GM06990 (cell line): ENCODE results near the gene RBM33.

Experiments used
- DNase-seq: peaks from one replicate; pipeline ENCODE4 v3.0.0-alpha.2; 2011; ENCODE audit not compliant: insufficient read length; ENCODE audit errors: extremely low read depth
- H3K27me3 ChIP-seq: replicated peaks from 2 replicates; pipeline ENCODE4 v1.6.0; 2011; ENCODE audit warnings: low read length; ENCODE audit not compliant: control insufficient read depth, insufficient read depth
- H3K36me3 ChIP-seq: 2 replicates; pipeline ENCODE4 v1.5.1; 2011; ENCODE audit warnings: low read length; ENCODE audit not compliant: control insufficient read depth, insufficient read depth
- H3K4me3 ChIP-seq: replicated peaks from 2 replicates; pipeline ENCODE4 v1.5.1; 2011; ENCODE audit warnings: low read depth, mild to moderate bottlenecking, control low read depth, low read length
- TF ChIP-seq, protein P1 (sequence below): IDR thresholded peaks from 2 replicates; pipeline ENCODE4 v1.5.1; 2011; ENCODE audit warnings: low read length, control low read depth, mild to moderate bottlenecking, inconsistent platforms; ENCODE audit not compliant: insufficient read depth, poor library complexity, severe bottlenecking

Gene RBM33

DNA sequence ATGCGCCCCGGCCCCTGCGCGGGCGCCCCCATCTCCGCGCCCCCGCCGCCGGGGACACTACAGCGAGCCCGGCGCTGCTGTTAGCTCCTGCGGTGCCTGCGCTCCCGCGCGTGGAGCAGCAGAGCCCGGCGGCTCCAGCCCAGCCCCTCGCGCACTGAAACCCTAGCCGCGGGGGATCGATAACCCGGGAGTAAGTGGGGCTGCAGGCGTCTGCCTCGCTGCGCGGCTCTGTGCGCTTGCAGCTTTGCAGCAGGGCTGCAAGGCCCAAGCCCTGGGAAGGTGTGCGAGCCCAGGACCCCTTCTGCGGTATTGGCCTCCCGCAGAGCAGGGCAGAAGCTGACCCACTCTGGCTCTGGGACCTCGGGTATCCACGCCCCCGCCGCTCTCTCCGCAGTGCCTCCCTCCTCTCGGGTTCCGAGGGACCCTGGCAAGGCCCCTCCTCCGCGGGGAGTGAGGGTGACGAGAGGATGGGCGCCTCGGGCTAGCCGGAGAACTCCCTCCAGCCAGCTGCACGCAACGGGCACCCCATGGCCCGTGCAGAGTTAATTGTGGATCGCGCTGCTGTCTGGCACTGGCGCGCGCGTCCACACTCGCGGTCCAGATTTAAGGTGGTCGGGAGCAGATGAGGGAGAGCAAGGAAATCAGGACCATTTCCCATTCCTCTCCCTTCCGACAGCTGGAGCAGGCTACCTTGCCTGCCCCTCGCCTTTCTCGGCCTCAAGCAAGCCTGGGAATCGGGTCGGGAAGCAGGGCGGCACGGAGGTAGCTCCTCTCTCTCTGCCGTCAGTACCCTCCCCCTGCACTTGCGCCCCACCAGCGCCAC, 165.7 kb downstream of the RBM33 start:
- TF ChIP-seq, protein P1, sequence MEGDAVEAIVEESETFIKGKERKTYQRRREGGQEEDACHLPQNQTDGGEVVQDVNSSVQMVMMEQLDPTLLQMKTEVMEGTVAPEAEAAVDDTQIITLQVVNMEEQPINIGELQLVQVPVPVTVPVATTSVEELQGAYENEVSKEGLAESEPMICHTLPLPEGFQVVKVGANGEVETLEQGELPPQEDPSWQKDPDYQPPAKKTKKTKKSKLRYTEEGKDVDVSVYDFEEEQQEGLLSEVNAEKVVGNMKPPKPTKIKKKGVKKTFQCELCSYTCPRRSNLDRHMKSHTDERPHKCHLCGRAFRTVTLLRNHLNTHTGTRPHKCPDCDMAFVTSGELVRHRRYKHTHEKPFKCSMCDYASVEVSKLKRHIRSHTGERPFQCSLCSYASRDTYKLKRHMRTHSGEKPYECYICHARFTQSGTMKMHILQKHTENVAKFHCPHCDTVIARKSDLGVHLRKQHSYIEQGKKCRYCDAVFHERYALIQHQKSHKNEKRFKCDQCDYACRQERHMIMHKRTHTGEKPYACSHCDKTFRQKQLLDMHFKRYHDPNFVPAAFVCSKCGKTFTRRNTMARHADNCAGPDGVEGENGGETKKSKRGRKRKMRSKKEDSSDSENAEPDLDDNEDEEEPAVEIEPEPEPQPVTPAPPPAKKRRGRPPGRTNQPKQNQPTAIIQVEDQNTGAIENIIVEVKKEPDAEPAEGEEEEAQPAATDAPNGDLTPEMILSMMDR: no peak
- Histone ChIP-seq H3K27me3 (peaks cover 7% of the 10 kb centered on the region), H3K4me3 (no peak overlapping the region), H3K36me3 (no peaks in the 10 kb centered on the region)
- no peak for DNase-seq

DNA sequence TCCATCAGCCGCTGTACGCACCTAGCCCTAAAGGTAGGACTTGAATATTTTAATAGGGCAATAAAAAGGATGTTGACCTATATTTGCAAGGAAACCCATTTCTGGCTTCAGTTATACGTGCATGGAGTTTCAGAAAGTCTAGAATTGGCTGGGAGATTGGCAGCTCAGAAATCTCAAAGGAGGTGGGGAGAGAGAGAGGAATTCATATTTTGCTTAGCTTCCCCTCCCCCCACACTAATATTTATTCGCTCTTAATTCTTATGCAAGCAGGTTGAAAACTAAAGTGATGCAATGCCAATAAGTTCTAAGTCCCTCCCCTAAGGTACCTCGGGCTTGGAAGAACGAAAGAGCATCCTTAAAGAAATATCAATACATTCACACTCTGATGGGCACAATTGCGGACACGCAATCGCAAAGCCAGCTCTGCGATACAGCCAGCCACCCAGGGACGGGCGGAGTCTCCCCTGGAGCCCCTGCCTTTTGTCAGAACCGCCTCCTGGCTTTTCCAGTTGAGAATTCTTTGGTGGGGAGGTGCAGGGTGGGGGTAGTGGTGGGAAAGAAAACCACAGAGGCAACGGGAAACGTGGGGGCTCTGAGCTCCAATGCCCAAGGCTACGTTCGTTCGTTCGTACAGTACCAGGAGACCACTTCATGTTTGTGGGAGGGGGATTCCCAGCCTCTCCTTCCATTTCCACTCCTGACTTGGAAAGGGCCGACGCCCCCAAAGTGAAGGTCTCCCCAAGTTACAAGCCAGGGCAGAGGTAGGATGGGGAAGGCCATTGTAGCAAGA, 166.5 kb downstream of the RBM33 start:
- Histone ChIP-seq H3K27me3 (peaks cover 7% of the 10 kb centered on the region), H3K4me3 (no peak overlapping the region), H3K36me3 (no peaks in the 10 kb centered on the region)
- TF ChIP-seq, protein P1: no peak
- no peak for DNase-seq

DNA sequence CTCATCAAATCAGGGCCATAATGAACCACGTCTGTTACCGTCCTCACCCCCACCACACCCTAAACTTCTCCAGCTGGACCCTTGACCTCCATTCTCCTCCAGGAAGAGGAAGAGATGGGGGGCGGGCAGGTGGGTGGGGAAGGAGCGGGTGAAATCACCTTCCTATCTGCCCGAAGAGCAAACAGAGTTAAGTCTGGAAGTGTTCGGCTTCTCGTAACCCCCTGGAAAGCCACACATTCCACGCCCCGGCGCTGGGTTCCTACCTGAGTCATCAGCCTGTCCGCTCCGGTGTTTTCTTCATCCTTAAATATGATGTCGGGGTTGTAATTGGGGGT, 167.1 kb downstream of the RBM33 start:
- TF ChIP-seq, protein P1: no peak
- peaks cover 7% of the 10 kb centered on the region for H3K27me3 ChIP-seq
- DNase-seq: no peak
- no peak overlapping the region for H3K4me3 ChIP-seq
- no peaks in the 10 kb centered on the region for H3K36me3 ChIP-seq

DNA sequence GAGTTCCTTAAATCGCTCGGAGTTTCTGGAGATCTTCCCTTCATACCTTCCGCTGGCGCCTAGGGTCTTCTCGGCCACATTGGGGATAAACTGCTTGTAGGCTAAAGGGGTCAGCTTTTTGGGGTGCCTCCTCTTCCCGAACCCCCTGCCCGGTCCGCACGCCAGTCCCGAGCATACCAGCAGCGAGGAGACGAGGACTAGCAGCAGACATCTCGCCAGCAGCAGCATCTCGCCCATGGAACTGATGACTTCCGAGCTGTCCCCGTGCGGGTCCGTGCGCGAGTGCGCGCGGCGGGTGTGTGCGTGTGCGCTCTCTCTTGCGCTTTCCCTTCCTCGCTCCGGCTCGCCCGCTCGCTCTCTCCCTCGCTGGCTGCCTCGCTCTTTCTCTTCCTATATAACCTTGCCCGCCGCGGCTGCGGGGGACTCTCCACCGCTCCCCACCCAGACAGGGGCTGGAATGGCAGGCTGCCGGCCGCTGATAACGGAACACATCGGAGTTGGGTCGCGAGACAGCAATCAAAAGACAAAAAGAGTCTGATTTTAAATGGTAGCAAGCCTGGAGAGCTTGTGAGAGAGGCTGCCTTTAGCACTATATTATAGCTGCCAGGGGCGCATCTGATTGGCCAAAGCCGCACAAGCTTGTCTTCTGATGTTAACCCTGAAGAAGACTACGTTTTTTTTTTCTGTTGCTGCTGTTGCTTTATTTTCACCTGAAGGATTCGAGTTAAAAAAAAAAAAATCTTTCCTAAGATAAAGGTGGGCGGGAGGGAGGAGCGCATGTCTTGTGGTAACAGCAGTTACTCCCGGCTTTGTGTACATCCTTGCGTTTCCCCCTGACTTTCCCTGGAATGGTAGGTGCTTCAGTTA, 167.7 kb downstream of the RBM33 start, which contains the start of gene SHH:
Gene SHH (minus strand): TSS at position 569 of the 867 bp plus-strand sequence. CDS start 341 bp downstream, at position 228.
- no peak for DNase-seq
- Histone ChIP-seq H3K27me3 (peaks cover 7% of the 10 kb centered on the region), H3K4me3 (no peak within 1 kb of the TSS)

DNA sequence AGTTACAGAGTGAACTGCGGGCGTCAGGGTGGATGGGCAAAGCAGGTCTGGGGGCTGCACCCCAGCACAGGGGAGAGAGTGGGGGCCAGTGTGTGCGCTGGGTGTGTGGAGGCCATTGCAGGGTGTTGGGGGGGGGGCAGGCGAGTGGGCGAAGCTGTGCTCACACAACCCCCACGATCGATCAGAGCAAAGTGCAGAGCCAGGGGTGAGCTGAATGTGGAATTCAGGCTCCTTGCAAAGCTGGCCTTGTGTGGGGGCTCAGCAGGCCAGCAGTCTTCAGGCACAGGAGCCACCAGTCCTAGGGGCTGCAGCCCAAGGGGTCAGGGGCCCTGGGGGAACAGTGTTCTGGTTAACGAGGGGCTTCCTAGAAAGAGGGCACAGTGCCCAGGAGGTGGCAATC, 168.7 kb downstream of the RBM33 start:
- Histone ChIP-seq H3K4me3 (no peak overlapping the region), H3K36me3 (no peaks in the 10 kb centered on the region), H3K27me3 (peaks cover 4% of the 10 kb centered on the region)
- TF ChIP-seq, protein P1: no peak
- no peak for DNase-seq

More for the DNA sequence above, 167.7 kb downstream of the RBM33 start, which contains the start of gene SHH:
- TF ChIP-seq, protein P1: no peak
- H3K36me3 ChIP-seq: no peaks in the 10 kb centered on the region
